Islet of Langerhans (tissue), 1 donor: ENCODE results near the gene TUBA1C.

Experiments used
- FAIRE-seq: peaks from one replicate; lab custom pipeline; 2011; peaks lifted over from hg19 to GRCh38; lab: Jason Lieb, UNC

TUBA1C gene

GRCh38 chr12:49283541-49284429, 18.9 kb downstream of the TUBA1C start:
- FAIRE-seq = no peak

GRCh38 chr12:49284672-49285071, 19.8 kb downstream of the TUBA1C start:
- FAIRE-seq = no peak

- FAIRE-seq = no peak
These were observed 23.0 kb downstream of the TUBA1C start for GRCh38 chr12:49287876-49288275.

- peak; percentile 93 for FAIRE-seq
These were observed 23.6 kb downstream of the TUBA1C start for GRCh38 chr12:49288412-49288853.

- FAIRE-seq = no peak
These were observed 24.2 kb downstream of the TUBA1C start for GRCh38 chr12:49288922-49289555.

GRCh38 chr12:49292729-49293055, 27.8 kb downstream of the TUBA1C start:
- no peak for FAIRE-seq

- FAIRE-seq = no peak
These were observed 28.4 kb downstream of the TUBA1C start for GRCh38 chr12:49293056-49293956.

- no peak for FAIRE-seq
These were observed 29.4 kb downstream of the TUBA1C start for GRCh38 chr12:49294086-49294803.

GRCh38 chr12:49294804-49295081, 29.9 kb downstream of the TUBA1C start:
- no peak for FAIRE-seq

GRCh38 chr12:49295082-49295936, 30.4 kb downstream of the TUBA1C start, which contains the start of gene PRPH:
Gene PRPH, plus strand, starts transcription at chr12:49295147. Its CDS starts 54 bp downstream, at chr12:49295201.
- no peak for FAIRE-seq

- FAIRE-seq = no peak
These were observed 31.4 kb downstream of the TUBA1C start for GRCh38 chr12:49296034-49296835.

- FAIRE-seq = no peak
These were observed 32.2 kb downstream of the TUBA1C start for GRCh38 chr12:49296836-49297694.

GRCh38 chr12:49297695-49298060, 32.8 kb downstream of the TUBA1C start:
- no peak for FAIRE-seq

GRCh38 chr12:49298160-49298559, 33.3 kb downstream of the TUBA1C start:
- no peak for FAIRE-seq

- no peak for FAIRE-seq
These were observed 36.9 kb downstream of the TUBA1C start for GRCh38 chr12:49301760-49302159.

GRCh38 chr12:49304161-49304560, 39.3 kb downstream of the TUBA1C start:
- no peak for FAIRE-seq

GRCh38 chr12:49305762-49306510, 41.1 kb downstream of the TUBA1C start:
- no peak for FAIRE-seq

- FAIRE-seq = no peak
These were observed 44.5 kb downstream of the TUBA1C start for GRCh38 chr12:49309386-49309785.
